Endothelial cell of umbilical vein (primary cell): ENCODE measurements around the gene ITPRIPL2. TPM values are rescaled to one million over a fixed set of nuclear protein-coding genes. Genes with fewer than 3 reads are reported as not detected.

Experiments
- BruUV-seq: library from RNA; stranded (reverse); fragments of 400-500 nt; replicated peaks from 2 replicates; lab custom pipeline; 2021; lab: Mats Ljungman, UMichigan
- CTCF ChIA-PET: fragments of 300-600, 350-600 bp; sonication (Branson Sonifier 250); formaldehyde crosslinking; loops from one replicate; lab custom pipeline; 2021; ENCODE audit warnings: antibody characterized with exemption, inconsistent platforms; lab: Charles Lee
- POLR2A ChIA-PET: fragments of 300-600, 350-600 bp; sonication (Branson Sonifier 250); formaldehyde crosslinking; loops from one replicate; lab custom pipeline; 2021; ENCODE audit warnings: antibody characterized with exemption, inconsistent platforms; lab: Charles Lee
- DNase-seq: peaks from one replicate; pipeline ENCODE4 v3.0.0-alpha.2; 2011; ENCODE audit warnings: low read depth, low spot score
- FAIRE-seq: peaks from 2 replicates; lab custom pipeline; 2011; peaks lifted over from hg19 to GRCh38; lab: Jason Lieb, UNC
- H2AFZ ChIP-seq: 2 replicates; pipeline ENCODE4 v1.6.0; 2012; ENCODE audit warnings: low read depth, low read length, control low read depth, inconsistent platforms
- H3K27ac ChIP-seq: 2 replicates; pipeline ENCODE4 v1.5.1; 2011; ENCODE audit warnings: low read depth, mild to moderate bottlenecking, control low read depth, low read length, moderate library complexity; ENCODE audit not compliant: insufficient read depth
- H3K27me3 ChIP-seq, 2 experiments: 2 replicates each; pipeline versions ENCODE4 v1.6.0 to v1.6.1; 2011; ENCODE audit warnings: low read length in 2 of 2, mixed read lengths in 1 of 2; ENCODE audit not compliant: control insufficient read depth in 2 of 2, insufficient read depth in 2 of 2
- H3K36me3 ChIP-seq, 2 experiments: 2 replicates in 1 of 2; 3 replicates in 1 of 2; pipeline ENCODE4 v1.5.1; 2011; ENCODE audit warnings: low read length in 2 of 2, mild to moderate bottlenecking in 1 of 2, moderate library complexity in 1 of 2; ENCODE audit not compliant: control insufficient read depth in 2 of 2, insufficient read depth in 2 of 2; ENCODE audit errors: extremely low read depth in 1 of 2
- H3K4me1 ChIP-seq: 3 replicates; pipeline ENCODE4 v1.5.1; 2011; ENCODE audit warnings: mild to moderate bottlenecking, low read length; ENCODE audit not compliant: control insufficient read depth, insufficient read depth; ENCODE audit errors: extremely low read depth
- H3K4me2 ChIP-seq: 2 replicates; pipeline ENCODE4 v1.6.1; 2011; ENCODE audit warnings: low read length, control low read depth, mixed read lengths; ENCODE audit not compliant: insufficient read depth
- H3K4me3 ChIP-seq, 3 experiments: fragments of 200-600 bp in 1 of 3; sonication (generic), shearing (Covaris generic) in 1 of 3; replicated peaks in 1 of 3; 2 replicates each; pipeline ENCODE4 v1.5.1; 2011 to 2016; ENCODE audit warnings: control low read depth in 3 of 3, low read length in 3 of 3, mild to moderate bottlenecking in 2 of 3, inconsistent platforms in 1 of 3, low read depth in 1 of 3, moderate library complexity in 1 of 3; ENCODE audit not compliant: insufficient read depth in 1 of 3
- H3K79me2 ChIP-seq: 2 replicates; pipeline ENCODE4 v1.6.0; 2012; ENCODE audit warnings: low read length, inconsistent platforms; ENCODE audit not compliant: control insufficient read depth, insufficient read depth
- H3K9ac ChIP-seq: replicated peaks from 2 replicates; pipeline ENCODE3; 2011; ENCODE audit warnings: low read length, control low read depth; ENCODE audit not compliant: insufficient read depth; ENCODE audit errors: extremely low read depth
- H3K9me1 ChIP-seq: replicated peaks from 3 replicates; pipeline ENCODE4 v1.6.0; 2011; ENCODE audit warnings: mild to moderate bottlenecking, low read length; ENCODE audit not compliant: control insufficient read depth, insufficient read depth; ENCODE audit errors: extremely low read depth
- H3K9me3 ChIP-seq: replicated peaks from 2 replicates; pipeline ENCODE4 v1.5.1; 2012; ENCODE audit warnings: low read length, inconsistent platforms; ENCODE audit not compliant: control insufficient read depth, insufficient read depth
- H4K20me1 ChIP-seq: replicated peaks from 2 replicates; pipeline ENCODE3; 2011; ENCODE audit warnings: mild to moderate bottlenecking, low read length; ENCODE audit not compliant: control insufficient read depth, insufficient read depth; ENCODE audit errors: extremely low read depth
- CTCF ChIP-seq, 2 donors: IDR thresholded peaks; 1 replicate in 1 of 2; 2 replicates in 1 of 2; pipeline ENCODE4 v1.5.1; 2011; ENCODE audit warnings: low read length in 2 of 2, mild to moderate bottlenecking in 2 of 2, moderate library complexity in 2 of 2, control low read depth in 1 of 2, inconsistent platforms in 1 of 2, low read depth in 1 of 2; ENCODE audit not compliant: insufficient read depth in 1 of 2; ENCODE audit errors: extremely low read depth in 1 of 2
- EZH2 ChIP-seq: IDR thresholded peaks from 2 replicates; pipeline ENCODE4 v1.6.1; 2012; ENCODE audit warnings: borderline replicate concordance, low read depth, mild to moderate bottlenecking, moderate library complexity, low read length, inconsistent platforms; ENCODE audit not compliant: severe bottlenecking
- FOS ChIP-seq: IDR thresholded peaks from 2 replicates; pipeline ENCODE4 v1.6.1; 2011; ENCODE audit warnings: mild to moderate bottlenecking, low read length, moderate library complexity, borderline replicate concordance; ENCODE audit not compliant: insufficient read depth
- GATA2 ChIP-seq: IDR thresholded peaks from 2 replicates; pipeline ENCODE4 v1.7.0; 2011; ENCODE audit warnings: low read depth, mild to moderate bottlenecking, moderate library complexity, mixed read lengths, low read length; ENCODE audit not compliant: insufficient read length, insufficient read depth
- JUN ChIP-seq: IDR thresholded peaks from 2 replicates; pipeline ENCODE4 v1.6.1; 2011; ENCODE audit warnings: borderline replicate concordance, low read depth; ENCODE audit not compliant: insufficient read length, insufficient read depth
- MAX ChIP-seq: IDR thresholded peaks from 2 replicates; pipeline ENCODE4 v1.6.1; 2011; ENCODE audit not compliant: insufficient read depth, insufficient read length
- MYC ChIP-seq: IDR thresholded peaks from one replicate; pipeline ENCODE4 v1.6.1; 2011; ENCODE audit warnings: mild to moderate bottlenecking, low read depth, low read length
- POLR2A ChIP-seq: IDR thresholded peaks from 2 replicates; pipeline ENCODE4 v1.6.1; 2012; ENCODE audit warnings: low read depth, mild to moderate bottlenecking, control low read depth, low read length
- POLR2AphosphoS5 ChIP-seq: IDR thresholded peaks from 2 replicates; pipeline ENCODE4 v1.6.1; 2012; ENCODE audit warnings: low read depth, mild to moderate bottlenecking, control low read depth, low read length, moderate library complexity; ENCODE audit not compliant: insufficient read depth
- dilution Hi-C: fragments of 300-500 bp; cut with MboI; formaldehyde crosslinking; loops from one replicate; pipeline ENCODE4 v1.15.0; 2019; ENCODE audit warnings: low sequenced_read_pairs; ENCODE audit not compliant: extremely low pct_ligation_motif_present
- intact Hi-C: fragments of 100-400 bp; cut with micrococcal nuclease; formaldehyde crosslinking; loops from one replicate; pipeline ENCODE4 v1.10.0; 2022
- polyA plus RNA-seq, 4 experiments: library from polyadenylated mRNA; depleted of rRNA in 3 of 4; stranded (reverse) in 3 of 4; unstranded in 1 of 4; fragments of >200 nt; gene quantifications; 2 replicates each; pipeline versions ENCODE4 v1.2.1 to v1.2.3, GENCODE V29; 2011 to 2012; ENCODE audit warnings: missing spikeins in 1 of 4
- total RNA-seq: library from RNA; stranded (reverse); gene quantifications from 2 replicates; pipeline ENCODE4 v1.2.3, GENCODE V29; 2021

ITPRIPL2 gene
- total and polyA plus RNA-seq, 2 donors (not counting 3 experiments of a cell fraction or from before 2014, with no cell fraction given) = 10.9 to 40.8 TPM

DNA sequence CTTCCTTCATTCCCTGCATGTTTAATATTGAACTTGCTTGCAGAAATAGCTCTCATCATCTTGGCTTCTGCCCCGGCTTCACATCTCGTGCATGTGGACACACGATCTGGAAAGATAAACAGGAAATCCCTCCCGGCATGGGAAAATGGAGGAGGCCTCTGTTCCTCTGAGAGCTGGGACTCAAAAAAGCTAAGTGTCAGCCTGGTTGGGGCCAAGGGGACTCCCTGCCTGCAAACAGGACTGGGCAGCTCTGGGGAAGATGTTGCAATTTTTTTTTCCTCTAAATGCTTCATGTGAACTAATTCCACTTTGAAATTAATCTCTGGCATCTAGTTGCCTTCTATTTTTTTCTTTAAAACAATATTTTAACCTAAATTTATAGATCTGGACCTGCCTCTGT, 24.8 kb downstream of the ITPRIPL2 start:
- no peak overlapping the region for H3K9ac ChIP-seq
- intact Hi-C loops (no loop called here), dilution Hi-C loops (no loop called here)
- ChIA-PET POLR2A (no interaction called here), CTCF (interaction anchor here (0.8 to 4.2 kb wide), 4 partner anchors 17 to 53 kb away, joined by 3 to 19 read pairs (median 4); no protein-coding TSS in a partner anchor)
- H3K9me1 ChIP-seq = no peaks in the 10 kb centered on the region
- H3K9me3 ChIP-seq = no peaks in the 10 kb centered on the region
- DNase-seq (peak; percentile 49), FAIRE-seq (no peak)
- H3K36me3 ChIP-seq = no peaks in the 10 kb centered on the region
- no peaks in the 10 kb centered on the region for H3K79me2 ChIP-seq
- H3K27ac ChIP-seq = no peak overlapping the region
- no peak overlapping the region for H3K4me3 ChIP-seq
- no TSS peak for BruUV-seq
- peaks cover 4% of the 10 kb centered on the region for H3K4me1 ChIP-seq
- H3K27me3 ChIP-seq = no peaks in the 10 kb centered on the region
- no peak overlapping the region for H3K4me2 ChIP-seq
- peak overlapping the region; percentile 78 for H2AFZ ChIP-seq
- TF ChIP-seq MAX (no peak), POLR2AphosphoS5 (no peak), POLR2A (no peak), EZH2 (no peak), GATA2 (no peak), JUN (no peak), CTCF (IDR thresholded peaks at IDR 0.05; ENCODE audit: extremely low read depth in 1 of 2, insufficient read depth in 1 of 2, low read depth in 1 of 2, low read length in 2 of 2) (no peak), FOS (no peak), MYC (no peak)
- H4K20me1 ChIP-seq = no peaks in the 10 kb centered on the region
